Measurements from ENCODE around the gene GLIS1.

- TF ChIP-seq CTCF (conservative IDR thresholded peaks at IDR 0.05 in 1 of 2, IDR thresholded peaks at IDR 0.05 in 1 of 2; ENCODE audit: extremely low read depth in 1 of 2, insufficient read depth in 1 of 2, low read depth in 1 of 2, low read length in 2 of 2) (no peak), EZH2 (IDR thresholded peaks at IDR 0.05; ENCODE audit: borderline replicate concordance, low read length) (no peak)
Measured at GRCh38 chr1:53747841-53748240, 8.9 kb upstream of the GLIS1 start.

Measured in mammary epithelial cell (primary cell).